Neural cell (in vitro differentiated cells): ENCODE results near the gene WFDC1. TPM values are rescaled to one million over a fixed set of nuclear protein-coding genes. Genes with fewer than 3 reads are reported as not detected.

Source experiments
- H2AFZ ChIP-seq: fragments of 200-600, 300-800 bp; sonication (generic), shearing (Covaris generic); 2 replicates; pipeline ENCODE4 v1.6.0; 2014; ENCODE audit warnings: low read depth, mild to moderate bottlenecking, antibody characterized with exemption, low read length, moderate library complexity
- H3F3A ChIP-seq: fragments of 200-600 bp; shearing (Covaris generic); 2 replicates; pipeline ENCODE4 v1.6.1; 2016; ENCODE audit warnings: mild to moderate bottlenecking, moderate library complexity, mixed read lengths, antibody characterized with exemption, low read length; ENCODE audit not compliant: insufficient read depth, poor library complexity, severe bottlenecking
- H3K27ac ChIP-seq: fragments of 200-600, 300-800 bp; sonication (generic), shearing (Covaris generic); 2 replicates; pipeline ENCODE4 v1.5.1; 2014; ENCODE audit warnings: mild to moderate bottlenecking, low read length, moderate library complexity
- H3K27me3 ChIP-seq: fragments of 300-800, 200-600 bp; sonication (generic), shearing (Covaris generic); 2 replicates; pipeline ENCODE4 v1.6.0; 2014; ENCODE audit warnings: mild to moderate bottlenecking, low read depth, low read length, moderate library complexity; ENCODE audit not compliant: insufficient read depth
- H3K36me3 ChIP-seq: fragments of 300-800, 200-600 bp; sonication (generic), shearing (Covaris generic); 2 replicates; pipeline ENCODE4 v1.5.1; 2014; ENCODE audit warnings: mild to moderate bottlenecking, antibody characterized with exemption, low read length, moderate library complexity; ENCODE audit not compliant: insufficient read depth
- H3K4me2 ChIP-seq: fragments of 300-800, 200-600 bp; sonication (generic), shearing (Covaris generic); 2 replicates; pipeline ENCODE4 v1.6.0; 2014; ENCODE audit warnings: mild to moderate bottlenecking, low read length
- H3K4me3 ChIP-seq: fragments of 300-800, 200-600 bp; sonication (generic), shearing (Covaris generic); 2 replicates; pipeline ENCODE4 v1.5.1; 2014; ENCODE audit warnings: mild to moderate bottlenecking, low read length, moderate library complexity
- H3K79me2 ChIP-seq: fragments of 200-600 bp; shearing (Covaris generic); replicated peaks from 2 replicates; pipeline ENCODE4 v1.6.0; 2014; ENCODE audit warnings: mild to moderate bottlenecking, low read length, moderate library complexity; ENCODE audit not compliant: insufficient read depth
- H3K9ac ChIP-seq: fragments of 300-800, 200-600 bp; sonication (generic), shearing (Covaris generic); 2 replicates; pipeline ENCODE4 v1.6.1; 2016; ENCODE audit warnings: mild to moderate bottlenecking, low read length, mixed read lengths
- H3K9me2 ChIP-seq: fragments of 200-600 bp; shearing (Covaris generic); 2 replicates; pipeline ENCODE4 v1.6.1; 2016; ENCODE audit warnings: mild to moderate bottlenecking, low read length, mixed read lengths; ENCODE audit not compliant: insufficient read depth
- H3K9me3 ChIP-seq: fragments of 200-600, 300-800 bp; sonication (generic), shearing (Covaris generic); 2 replicates; pipeline ENCODE4 v1.6.1; 2016; ENCODE audit warnings: mild to moderate bottlenecking, mixed run types, low read length, moderate library complexity, mixed read lengths
- H4K20me1 ChIP-seq: fragments of 200-600 bp; shearing (Covaris generic); 2 replicates; pipeline ENCODE4 v1.6.1; 2016; ENCODE audit warnings: mild to moderate bottlenecking, mixed run types; ENCODE audit not compliant: insufficient read depth
- EP300 ChIP-seq: fragments of 450-650 bp; conservative IDR thresholded peaks from 2 replicates; pipeline ENCODE4 v1.6.1; 2014; ENCODE audit warnings: antibody characterized with exemption, mild to moderate bottlenecking, moderate library complexity; ENCODE audit not compliant: poor library complexity, severe bottlenecking
- EZH2 ChIP-seq: fragments of 200-600, 300-800 bp; shearing (Covaris generic), sonication (generic); IDR thresholded peaks from 2 replicates; pipeline ENCODE4 v1.6.1; 2014; ENCODE audit warnings: antibody characterized with exemption, low read length, borderline replicate concordance, mild to moderate bottlenecking; ENCODE audit not compliant: insufficient read depth, poor library complexity, severe bottlenecking
- MXI1 ChIP-seq: fragments of 450-650 bp; conservative IDR thresholded peaks from 2 replicates; pipeline ENCODE4 v1.6.1; 2014; ENCODE audit warnings: antibody characterized with exemption, mild to moderate bottlenecking; ENCODE audit not compliant: poor library complexity, severe bottlenecking
- POLR2AphosphoS5 ChIP-seq: IDR thresholded peaks from 2 replicates; pipeline ENCODE4 v1.6.1; 2012
- RAD21 ChIP-seq: fragments of 450-650 bp; conservative IDR thresholded peaks from 2 replicates; pipeline ENCODE4 v1.6.1; 2014; ENCODE audit warnings: antibody characterized with exemption, mild to moderate bottlenecking, moderate library complexity
- SMC3 ChIP-seq: fragments of 450-650 bp; conservative IDR thresholded peaks from 2 replicates; pipeline ENCODE4 v1.6.1; 2014; ENCODE audit warnings: antibody characterized with exemption, mild to moderate bottlenecking, moderate library complexity; ENCODE audit not compliant: poor library complexity
- TAF1 ChIP-seq: IDR thresholded peaks from 2 replicates; pipeline ENCODE4 v1.6.1; 2012; ENCODE audit warnings: low read depth
- polyA plus RNA-seq: library from polyadenylated mRNA; depleted of rRNA; stranded (reverse); fragments of >200 nt; gene quantifications from 2 replicates; pipeline ENCODE4 v1.2.3, GENCODE V29; 2014
- TF ChIP-seq, protein P1 (sequence below): fragments of 450-650 bp; IDR thresholded peaks from 2 replicates; pipeline ENCODE4 v1.5.1; 2014; ENCODE audit warnings: antibody characterized with exemption, mild to moderate bottlenecking, moderate library complexity; ENCODE audit not compliant: poor library complexity, severe bottlenecking
- TF ChIP-seq, protein P2 (sequence below): IDR thresholded peaks from 2 replicates; pipeline ENCODE4 v1.6.1; 2012; ENCODE audit warnings: borderline replicate concordance

The WFDC1 gene
- polyA plus RNA-seq, 1 donor from 2014 or later: not detected

DNA sequence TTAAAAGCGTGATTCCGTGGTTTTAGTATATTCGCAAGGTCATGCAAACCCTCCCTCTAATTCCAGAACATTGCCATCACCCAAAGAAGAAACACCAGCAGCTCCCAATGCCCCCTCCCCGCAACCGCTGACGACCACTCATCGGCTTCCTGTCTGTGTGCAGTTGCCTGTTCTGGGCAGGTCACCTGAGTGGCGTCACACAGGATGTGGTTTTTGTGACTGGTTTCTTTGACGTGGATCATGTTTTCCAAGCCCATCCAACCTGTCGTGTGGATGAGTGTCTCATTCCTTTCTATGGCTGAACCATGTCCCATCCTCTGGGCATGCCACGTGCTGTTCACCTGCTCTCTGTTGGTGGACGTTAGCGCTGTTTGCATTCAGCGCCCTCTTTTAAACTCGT, 65.5 kb downstream of the WFDC1 start:
- Histone ChIP-seq H3K79me2 (no peaks in the 10 kb centered on the region), H3K4me2 (no peak overlapping the region), H4K20me1 (no peaks in the 10 kb centered on the region)

DNA sequence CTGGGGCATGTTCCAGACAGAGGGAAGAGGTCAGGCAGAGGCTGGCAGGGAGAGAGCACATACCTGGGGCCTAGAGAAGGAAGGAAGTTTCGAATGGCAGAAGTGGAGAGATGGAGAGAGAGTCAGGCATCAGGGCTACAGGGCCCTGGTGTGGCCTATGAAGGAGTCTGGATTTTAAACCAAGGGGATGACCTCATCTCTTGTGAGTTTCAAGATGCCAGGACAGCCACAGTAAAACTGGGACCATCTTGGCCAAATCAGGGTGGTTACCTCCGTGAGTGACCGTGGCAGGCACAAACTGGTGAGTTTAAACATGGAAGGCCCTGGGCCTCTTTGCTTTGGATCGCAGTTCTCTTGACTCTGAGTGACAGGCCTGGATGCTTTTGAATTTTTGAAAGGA, 66.1 kb downstream of the WFDC1 start:
- Histone ChIP-seq H3K27ac (no peak overlapping the region), H3K79me2 (no peaks in the 10 kb centered on the region), H3K4me2 (no peak overlapping the region), H3K27me3 (no peaks in the 10 kb centered on the region), H3K36me3 (no peaks in the 10 kb centered on the region), H3F3A (no peaks in the 10 kb centered on the region), H3K9me2 (no peaks in the 10 kb centered on the region), H3K9me3 (no peaks in the 10 kb centered on the region), H4K20me1 (no peaks in the 10 kb centered on the region), H3K4me3 (no peak overlapping the region), H3K9ac (no peak overlapping the region), H2AFZ (no peak overlapping the region)
- TF ChIP-seq RAD21 (no peak), EZH2 (no peak), EP300 (no peak)
- TF ChIP-seq, protein P1, sequence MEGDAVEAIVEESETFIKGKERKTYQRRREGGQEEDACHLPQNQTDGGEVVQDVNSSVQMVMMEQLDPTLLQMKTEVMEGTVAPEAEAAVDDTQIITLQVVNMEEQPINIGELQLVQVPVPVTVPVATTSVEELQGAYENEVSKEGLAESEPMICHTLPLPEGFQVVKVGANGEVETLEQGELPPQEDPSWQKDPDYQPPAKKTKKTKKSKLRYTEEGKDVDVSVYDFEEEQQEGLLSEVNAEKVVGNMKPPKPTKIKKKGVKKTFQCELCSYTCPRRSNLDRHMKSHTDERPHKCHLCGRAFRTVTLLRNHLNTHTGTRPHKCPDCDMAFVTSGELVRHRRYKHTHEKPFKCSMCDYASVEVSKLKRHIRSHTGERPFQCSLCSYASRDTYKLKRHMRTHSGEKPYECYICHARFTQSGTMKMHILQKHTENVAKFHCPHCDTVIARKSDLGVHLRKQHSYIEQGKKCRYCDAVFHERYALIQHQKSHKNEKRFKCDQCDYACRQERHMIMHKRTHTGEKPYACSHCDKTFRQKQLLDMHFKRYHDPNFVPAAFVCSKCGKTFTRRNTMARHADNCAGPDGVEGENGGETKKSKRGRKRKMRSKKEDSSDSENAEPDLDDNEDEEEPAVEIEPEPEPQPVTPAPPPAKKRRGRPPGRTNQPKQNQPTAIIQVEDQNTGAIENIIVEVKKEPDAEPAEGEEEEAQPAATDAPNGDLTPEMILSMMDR: no peak
- TF ChIP-seq, protein P2, sequence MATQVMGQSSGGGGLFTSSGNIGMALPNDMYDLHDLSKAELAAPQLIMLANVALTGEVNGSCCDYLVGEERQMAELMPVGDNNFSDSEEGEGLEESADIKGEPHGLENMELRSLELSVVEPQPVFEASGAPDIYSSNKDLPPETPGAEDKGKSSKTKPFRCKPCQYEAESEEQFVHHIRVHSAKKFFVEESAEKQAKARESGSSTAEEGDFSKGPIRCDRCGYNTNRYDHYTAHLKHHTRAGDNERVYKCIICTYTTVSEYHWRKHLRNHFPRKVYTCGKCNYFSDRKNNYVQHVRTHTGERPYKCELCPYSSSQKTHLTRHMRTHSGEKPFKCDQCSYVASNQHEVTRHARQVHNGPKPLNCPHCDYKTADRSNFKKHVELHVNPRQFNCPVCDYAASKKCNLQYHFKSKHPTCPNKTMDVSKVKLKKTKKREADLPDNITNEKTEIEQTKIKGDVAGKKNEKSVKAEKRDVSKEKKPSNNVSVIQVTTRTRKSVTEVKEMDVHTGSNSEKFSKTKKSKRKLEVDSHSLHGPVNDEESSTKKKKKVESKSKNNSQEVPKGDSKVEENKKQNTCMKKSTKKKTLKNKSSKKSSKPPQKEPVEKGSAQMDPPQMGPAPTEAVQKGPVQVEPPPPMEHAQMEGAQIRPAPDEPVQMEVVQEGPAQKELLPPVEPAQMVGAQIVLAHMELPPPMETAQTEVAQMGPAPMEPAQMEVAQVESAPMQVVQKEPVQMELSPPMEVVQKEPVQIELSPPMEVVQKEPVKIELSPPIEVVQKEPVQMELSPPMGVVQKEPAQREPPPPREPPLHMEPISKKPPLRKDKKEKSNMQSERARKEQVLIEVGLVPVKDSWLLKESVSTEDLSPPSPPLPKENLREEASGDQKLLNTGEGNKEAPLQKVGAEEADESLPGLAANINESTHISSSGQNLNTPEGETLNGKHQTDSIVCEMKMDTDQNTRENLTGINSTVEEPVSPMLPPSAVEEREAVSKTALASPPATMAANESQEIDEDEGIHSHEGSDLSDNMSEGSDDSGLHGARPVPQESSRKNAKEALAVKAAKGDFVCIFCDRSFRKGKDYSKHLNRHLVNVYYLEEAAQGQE: no peak

More for the DNA sequence above, 65.5 kb downstream of the WFDC1 start:
- H2AFZ ChIP-seq: no peak overlapping the region
- H3K27ac ChIP-seq: no peak overlapping the region
- H3K9me2 ChIP-seq: no peaks in the 10 kb centered on the region
- no peaks in the 10 kb centered on the region for H3K27me3 ChIP-seq
- H3K9me3 ChIP-seq: no peaks in the 10 kb centered on the region
- H3F3A ChIP-seq: no peaks in the 10 kb centered on the region
- TF ChIP-seq, protein P2: no peak
- TF ChIP-seq SMC3 (no peak), POLR2AphosphoS5 (no peak), MXI1 (no peak), EZH2 (no peak), EP300 (no peak), TAF1 (no peak), RAD21 (no peak)
- TF ChIP-seq, protein P1: no peak
- no peak overlapping the region for H3K9ac ChIP-seq
- no peak overlapping the region for H3K4me3 ChIP-seq
- no peaks in the 10 kb centered on the region for H3K36me3 ChIP-seq
